ENCODE data around the gene CLEC1A. TPM values are rescaled to one million over a fixed set of nuclear protein-coding genes. Genes with fewer than 3 reads are reported as not detected.

CLEC1A gene
- total and polyA plus RNA-seq, 5 experiments from 2014 or later: not detected

GRCh38 chr12:10094646-10095395 is 4.0 kb downstream of the CLEC1A start:
- Mint-ChIP-seq H3K27ac (no peak overlapping the region), H3K36me3 (no peaks in the 10 kb centered on the region), H3K4me3 (no peak overlapping the region), H3K27me3 (peaks cover 0 to 1% (median 0%) of the 10 kb centered on the region in 5 donors), H3K9me3 (no peaks in the 10 kb centered on the region), H3K4me1 (no peaks in the 10 kb centered on the region)
- DNase-seq (no peak), ATAC-seq (no peak)
- POLR2A ChIA-PET: no interaction called here

DNA sequence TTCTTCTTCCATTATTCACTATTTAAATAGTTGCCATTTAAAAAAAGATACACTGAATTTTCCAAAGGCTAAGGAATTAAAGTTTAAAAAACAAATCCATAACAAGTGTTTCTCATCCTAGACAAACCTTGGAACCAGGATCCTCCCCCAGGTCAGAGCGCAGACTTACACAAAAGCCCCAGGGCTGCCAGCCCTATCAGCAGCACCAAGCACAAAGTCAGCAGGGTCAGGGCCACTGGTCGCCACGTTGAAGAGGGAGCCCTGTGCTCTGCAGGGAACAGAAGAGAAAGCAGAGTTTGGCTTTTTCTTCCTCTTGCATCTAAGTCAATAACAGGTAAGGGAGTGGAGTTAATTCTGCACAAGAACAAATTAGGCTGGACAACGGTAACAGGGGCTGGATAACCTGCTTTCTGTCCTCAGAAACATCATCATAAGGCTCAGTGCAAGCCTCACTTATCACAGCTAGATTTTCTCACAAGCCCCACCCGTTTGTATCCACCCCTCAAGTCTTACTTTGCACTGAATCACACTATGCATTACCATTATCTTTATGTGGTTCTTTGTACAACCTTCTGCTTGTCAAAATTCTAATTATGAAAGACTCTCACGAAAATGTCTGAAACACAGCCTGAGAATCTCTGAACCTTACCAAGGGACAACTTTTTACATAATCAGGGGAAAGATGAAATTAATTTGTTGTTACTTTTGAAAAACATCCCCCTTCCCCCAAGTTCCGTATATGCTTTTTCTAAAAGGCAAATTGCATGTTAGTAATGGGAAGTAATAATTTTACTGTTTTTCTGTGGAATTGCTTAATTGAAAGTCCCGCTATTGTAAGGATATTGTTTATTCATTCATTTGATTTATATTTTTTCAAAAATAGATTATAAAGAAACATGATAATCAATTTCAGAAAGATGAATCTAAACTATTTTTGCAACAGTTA is 9.6 kb downstream of the CLEC1A start:
- peaks cover 0 to 4% (median 0%) of the 10 kb centered on the region in 4 donors for H3K4me1 Mint-ChIP-seq
- peaks cover 0 to 23% (median 6%) of the 10 kb centered on the region in 9 donors for H3K9me3 Mint-ChIP-seq
- DNase-seq (no peak), ATAC-seq (no peak)
- POLR2A ChIA-PET: no interaction called here
- no peak overlapping the region for H3K27ac Mint-ChIP-seq
- H3K27me3 Mint-ChIP-seq: no peaks in the 10 kb centered on the region
- no peak overlapping the region for H3K4me3 Mint-ChIP-seq
- peaks cover 0 to 9% (median 9%) of the 10 kb centered on the region in 3 donors for H3K36me3 Mint-ChIP-seq

- Mint-ChIP-seq H3K36me3 (peaks cover 0 to 16% (median 11%) of the 10 kb centered on the region in 3 donors), H3K4me3 (no peak overlapping the region), H3K27ac (no peak overlapping the region), H3K9me3 (peaks cover 0 to 34% (median 15%) of the 10 kb centered on the region in 9 donors), H3K4me1 (peaks cover 0 to 4% (median 0%) of the 10 kb centered on the region in 4 donors), H3K27me3 (no peaks in the 10 kb centered on the region)
- ATAC-seq: no peak
- DNase-seq: no peak
- POLR2A ChIA-PET: no interaction called here
Observed at GRCh38 chr12:10088031-10088430, 10.8 kb downstream of the CLEC1A start.

DNA sequence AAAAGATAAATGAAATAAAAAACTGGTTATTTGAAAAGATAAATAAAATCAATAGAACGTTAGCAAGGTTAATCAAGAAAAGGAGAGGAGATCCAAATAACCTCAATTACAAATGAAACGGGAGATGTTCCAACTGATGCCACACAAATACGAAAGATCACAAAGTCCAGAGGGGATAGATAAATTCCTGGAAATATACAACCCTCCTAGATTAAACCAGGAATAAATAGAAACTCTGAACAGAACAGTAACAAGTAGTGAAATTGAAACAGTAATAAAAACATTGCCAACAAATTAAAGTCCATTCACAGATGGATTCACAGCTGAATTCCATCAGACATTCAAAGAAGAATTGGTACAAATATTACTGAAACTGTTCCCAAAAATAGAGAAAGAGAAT is 12.4 kb downstream of the CLEC1A start:
- DNase-seq (no peak), ATAC-seq (no peak)
- Mint-ChIP-seq H3K27me3 (peaks cover 0 to 1% (median 0%) of the 10 kb centered on the region in 5 donors), H3K4me3 (no peak overlapping the region), H3K9me3 (peaks cover 0 to 34% (median 20%) of the 10 kb centered on the region in 9 donors), H3K4me1 (peaks cover 0 to 4% (median 0%) of the 10 kb centered on the region in 4 donors), H3K27ac (no peak overlapping the region), H3K36me3 (peaks cover 0 to 16% (median 11%) of the 10 kb centered on the region in 3 donors)
- POLR2A ChIA-PET: no interaction called here

GRCh38 chr12:10084733-10085132 is 14.1 kb downstream of the CLEC1A start:
- Mint-ChIP-seq H3K36me3 (peaks cover 0 to 16% (median 16%) of the 10 kb centered on the region in 3 donors), H3K4me3 (no peak overlapping the region), H3K9me3 (peaks cover 0 to 34% (median 20%) of the 10 kb centered on the region in 9 donors), H3K27me3 (peaks cover 0 to 1% (median 0%) of the 10 kb centered on the region in 5 donors), H3K27ac (no peak overlapping the region), H3K4me1 (peaks cover 0 to 4% (median 0%) of the 10 kb centered on the region in 4 donors)
- ATAC-seq: no peak
- no peak for DNase-seq
- POLR2A ChIA-PET: no interaction called here

DNA sequence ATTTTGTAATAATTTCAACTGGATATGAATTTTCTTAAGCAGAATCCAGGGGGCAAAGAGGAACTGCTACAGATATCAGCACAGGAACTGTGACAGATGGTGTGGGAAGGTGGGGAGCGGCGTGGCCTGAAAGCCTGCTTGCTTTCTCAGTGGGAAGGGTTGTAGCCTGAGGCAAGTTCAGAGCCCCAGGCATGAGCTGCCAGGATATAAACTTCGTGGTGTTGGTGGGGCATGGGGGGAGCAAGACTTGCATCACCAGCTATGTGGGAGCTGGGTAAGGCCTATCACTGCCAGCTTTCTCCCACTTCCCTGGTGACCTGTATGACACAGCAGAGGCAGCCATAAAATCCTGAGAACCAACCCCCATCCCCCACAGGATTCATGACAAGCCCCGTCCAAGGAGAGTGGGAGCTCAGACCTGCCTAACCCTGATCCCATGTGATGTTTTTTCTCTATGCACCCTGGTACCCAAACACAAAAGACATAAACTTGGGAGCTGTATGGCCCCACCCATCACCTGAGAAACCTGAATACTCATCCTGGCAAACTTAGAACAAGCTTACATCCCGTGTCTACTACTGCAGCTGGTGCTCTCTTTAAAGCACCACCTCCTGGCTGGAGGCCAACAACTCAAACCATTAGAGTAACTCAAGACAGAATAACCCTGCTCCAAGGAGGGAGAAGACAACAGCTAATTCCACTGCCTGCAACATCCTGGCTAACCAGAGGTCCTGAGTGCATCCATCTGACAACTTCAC is 16.5 kb downstream of the CLEC1A start:
- peaks cover 0 to 16% (median 16%) of the 10 kb centered on the region in 3 donors for H3K36me3 Mint-ChIP-seq
- no peak for DNase-seq
- H3K4me3 Mint-ChIP-seq: no peak overlapping the region
- peaks cover 0 to 34% (median 20%) of the 10 kb centered on the region in 9 donors for H3K9me3 Mint-ChIP-seq
- no peak for ATAC-seq
- no peaks in the 10 kb centered on the region for H3K4me1 Mint-ChIP-seq
- POLR2A ChIA-PET: no interaction called here
- H3K27me3 Mint-ChIP-seq: peaks cover 0 to 6% (median 4%) of the 10 kb centered on the region in 5 donors
- no peak overlapping the region for H3K27ac Mint-ChIP-seq

- ATAC-seq: no peak
- peaks cover 2 to 10% (median 6%) of the 10 kb centered on the region in 5 donors for H3K27me3 Mint-ChIP-seq
- H3K36me3 Mint-ChIP-seq: no peaks in the 10 kb centered on the region
- H3K4me3 Mint-ChIP-seq: no peak overlapping the region
- no peaks in the 10 kb centered on the region for H3K4me1 Mint-ChIP-seq
- no peak for DNase-seq
- POLR2A ChIA-PET: no interaction called here
- H3K9me3 Mint-ChIP-seq: peaks cover 0 to 2% (median 0%) of the 10 kb centered on the region in 9 donors
- H3K27ac Mint-ChIP-seq: no peak overlapping the region
Observed at GRCh38 chr12:10075451-10075850, 23.3 kb downstream of the CLEC1A start.

DNA sequence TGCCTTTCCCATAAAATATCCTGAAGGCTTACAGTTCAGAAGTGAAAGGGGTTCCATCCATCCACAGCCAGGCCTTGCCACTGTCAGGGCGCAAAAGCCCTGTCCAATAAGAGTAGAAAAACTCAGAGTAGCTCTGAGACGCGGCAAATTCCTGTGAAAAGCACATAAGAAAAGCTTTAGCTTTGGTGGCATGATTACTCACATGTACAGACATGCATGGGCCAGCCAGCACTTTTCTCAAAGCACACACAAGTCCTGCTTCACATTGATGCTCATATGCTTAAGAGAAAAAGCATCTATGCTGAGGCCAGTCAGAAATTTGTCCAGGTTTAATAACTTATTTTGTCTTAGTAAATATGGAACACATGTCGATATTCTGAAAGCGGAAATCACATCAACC is 25.5 kb downstream of the CLEC1A start:
- H3K9me3 Mint-ChIP-seq: no peaks in the 10 kb centered on the region
- H3K4me1 Mint-ChIP-seq: peaks cover 0 to 8% (median 0%) of the 10 kb centered on the region in 4 donors
- peaks cover 0 to 10% (median 10%) of the 10 kb centered on the region in 5 donors for H3K27me3 Mint-ChIP-seq
- DNase-seq (no peak), ATAC-seq (no peak)
- POLR2A ChIA-PET: no interaction called here
- no peaks in the 10 kb centered on the region for H3K36me3 Mint-ChIP-seq
- H3K4me3 Mint-ChIP-seq: no peak overlapping the region
- no peak overlapping the region for H3K27ac Mint-ChIP-seq

GRCh38 chr12:10072131-10072530 is 26.7 kb downstream of the CLEC1A start:
- POLR2A ChIA-PET: no interaction called here
- Mint-ChIP-seq H3K36me3 (no peaks in the 10 kb centered on the region), H3K4me3 (no peak overlapping the region), H3K9me3 (no peaks in the 10 kb centered on the region), H3K4me1 (peaks cover 0 to 11% (median 0%) of the 10 kb centered on the region in 4 donors), H3K27me3 (peaks cover 0 to 11% (median 8%) of the 10 kb centered on the region in 5 donors), H3K27ac (no peak overlapping the region)
- DNase-seq (no peak), ATAC-seq (no peak)

DNA sequence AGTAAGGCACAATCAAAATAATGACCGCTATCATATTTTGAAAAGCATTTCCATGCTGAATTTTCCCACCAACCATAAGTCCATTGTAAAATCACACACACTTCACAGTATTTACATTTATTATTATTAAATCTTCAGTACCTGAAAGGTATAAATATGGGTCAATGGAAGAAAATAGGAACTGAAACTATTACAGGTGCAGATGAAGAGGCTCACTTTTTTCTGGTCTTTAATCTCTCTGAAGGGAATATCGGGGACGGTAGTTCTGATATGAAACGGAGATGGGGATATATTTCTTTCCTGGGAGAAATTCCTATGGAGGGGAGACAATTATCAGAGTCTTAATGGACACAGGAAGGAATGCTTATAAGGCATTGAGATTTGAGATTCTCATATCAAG is 28.4 kb downstream of the CLEC1A start:
- ATAC-seq: no peak
- Mint-ChIP-seq H3K27me3 (peaks cover 0 to 23% (median 12%) of the 10 kb centered on the region in 5 donors), H3K36me3 (no peaks in the 10 kb centered on the region), H3K4me1 (peaks cover 0 to 11% (median 0%) of the 10 kb centered on the region in 4 donors), H3K4me3 (no peak overlapping the region), H3K27ac (no peak overlapping the region), H3K9me3 (no peaks in the 10 kb centered on the region)
- POLR2A ChIA-PET: no interaction called here
- no peak for DNase-seq

DNA sequence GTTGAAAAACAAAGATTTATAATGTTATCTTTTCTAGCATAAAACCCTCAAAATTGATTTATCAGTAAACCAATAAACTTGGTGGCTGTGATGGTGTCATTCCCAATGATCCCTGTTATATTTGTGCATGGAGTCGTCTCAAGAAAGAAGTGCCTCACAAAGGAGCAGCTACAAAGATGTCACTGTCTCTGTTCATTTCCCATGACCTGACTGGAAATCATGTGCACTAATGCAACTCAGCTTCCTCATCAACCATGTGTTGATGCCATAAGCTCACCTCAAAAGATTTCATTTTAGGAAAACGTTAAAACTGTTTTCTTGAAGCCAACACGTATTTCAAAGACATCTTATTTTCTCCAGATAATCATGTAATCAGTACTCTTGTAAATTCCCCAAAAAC is 28.8 kb downstream of the CLEC1A start:
- peaks cover 0 to 11% (median 0%) of the 10 kb centered on the region in 4 donors for H3K4me1 Mint-ChIP-seq
- ATAC-seq: no peak
- H3K36me3 Mint-ChIP-seq: no peaks in the 10 kb centered on the region
- no peak overlapping the region for H3K4me3 Mint-ChIP-seq
- no peak for DNase-seq
- no peak overlapping the region for H3K27ac Mint-ChIP-seq
- POLR2A ChIA-PET: no interaction called here
- H3K27me3 Mint-ChIP-seq: peaks cover 0 to 27% (median 12%) of the 10 kb centered on the region in 5 donors
- H3K9me3 Mint-ChIP-seq: no peaks in the 10 kb centered on the region

- Mint-ChIP-seq H3K9me3 (no peaks in the 10 kb centered on the region), H3K27me3 (peaks cover 0 to 30% (median 15%) of the 10 kb centered on the region in 5 donors), H3K4me1 (peaks cover 0 to 11% (median 0%) of the 10 kb centered on the region in 4 donors), H3K27ac (no peak overlapping the region), H3K4me3 (no peak overlapping the region), H3K36me3 (no peaks in the 10 kb centered on the region)
- ATAC-seq (no peak), DNase-seq (no peak)
- POLR2A ChIA-PET: no interaction called here
Observed at GRCh38 chr12:10069099-10069498, 29.7 kb downstream of the CLEC1A start.

All from naive thymus-derived CD8-positive, alpha-beta T cell (primary cell).